ENCODE results near the gene ALAS2. TPM values are rescaled to one million over a fixed set of nuclear protein-coding genes. Genes with fewer than 3 reads are reported as not detected.

The ALAS2 gene
- total RNA-seq, 4 donors from 2014 or later: not detected

DNA sequence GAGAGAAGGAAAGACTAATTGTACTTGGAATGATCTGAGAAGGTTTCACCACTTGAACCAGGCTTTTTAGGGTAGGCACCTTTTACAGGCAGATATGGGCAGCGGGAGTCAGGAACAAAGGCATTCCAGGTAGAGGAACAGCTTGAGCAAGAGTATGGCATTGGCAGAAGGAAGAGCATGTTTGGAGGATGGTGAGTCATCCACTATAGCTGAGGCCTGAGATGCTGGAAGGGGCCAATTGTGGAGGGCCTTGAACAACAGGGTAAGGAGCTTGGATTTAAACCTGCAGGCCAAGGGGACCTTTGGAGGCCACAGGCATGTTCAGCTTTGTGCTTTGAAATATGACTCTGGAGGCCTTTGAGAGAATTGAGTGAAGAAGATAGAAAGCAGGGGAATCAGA, 69.0 kb downstream of the ALAS2 start:
- no peak for TF ChIP-seq POLR2A (IDR thresholded peaks at IDR 0.05)
- TF ChIP-seq, protein P1, sequence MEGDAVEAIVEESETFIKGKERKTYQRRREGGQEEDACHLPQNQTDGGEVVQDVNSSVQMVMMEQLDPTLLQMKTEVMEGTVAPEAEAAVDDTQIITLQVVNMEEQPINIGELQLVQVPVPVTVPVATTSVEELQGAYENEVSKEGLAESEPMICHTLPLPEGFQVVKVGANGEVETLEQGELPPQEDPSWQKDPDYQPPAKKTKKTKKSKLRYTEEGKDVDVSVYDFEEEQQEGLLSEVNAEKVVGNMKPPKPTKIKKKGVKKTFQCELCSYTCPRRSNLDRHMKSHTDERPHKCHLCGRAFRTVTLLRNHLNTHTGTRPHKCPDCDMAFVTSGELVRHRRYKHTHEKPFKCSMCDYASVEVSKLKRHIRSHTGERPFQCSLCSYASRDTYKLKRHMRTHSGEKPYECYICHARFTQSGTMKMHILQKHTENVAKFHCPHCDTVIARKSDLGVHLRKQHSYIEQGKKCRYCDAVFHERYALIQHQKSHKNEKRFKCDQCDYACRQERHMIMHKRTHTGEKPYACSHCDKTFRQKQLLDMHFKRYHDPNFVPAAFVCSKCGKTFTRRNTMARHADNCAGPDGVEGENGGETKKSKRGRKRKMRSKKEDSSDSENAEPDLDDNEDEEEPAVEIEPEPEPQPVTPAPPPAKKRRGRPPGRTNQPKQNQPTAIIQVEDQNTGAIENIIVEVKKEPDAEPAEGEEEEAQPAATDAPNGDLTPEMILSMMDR (IDR thresholded peaks at IDR 0.05): no peak
- DNase-seq (ENCODE audit: low spot score in 2 of 2): no peak
- intact Hi-C loops (cut with DNase I; ENCODE audit: low total_unique reads): no loop called here
- 53 to 100% methylated on average over 1 of the region's 1 CpG for WGBS, 2 donors
- H3K4me3 ChIP-seq (ENCODE audit: low read depth, poor library complexity, severe bottlenecking): no peak overlapping the region

Other genes starting within 250 kb of the ALAS2 start
- gene ITIH6, start 232.7 kb downstream of the ALAS2 start, total RNA-seq: under 1 TPM in 1 of 4 donors, not detected in 3; 0.06 TPM
- gene MAGED2, start 223.2 kb downstream of the ALAS2 start, total RNA-seq: 10 to 100 TPM; 59.6 to 85.2 (median 72.8) TPM
- gene TRO, start 110.2 kb downstream of the ALAS2 start, total RNA-seq: 1 to 10 TPM in 2 of 4 donors, under 1 TPM in 2; 0.08 to 2.8 (median 1.0) TPM
- under 1 TPM in 3 of 4 donors, not detected in 1; 0.19 to 0.52 (median 0.42) TPM for gene PFKFB1, start 36.8 kb downstream of the ALAS2 start, total RNA-seq
- 10 to 100 TPM; 17.9 to 25.2 (median 20.2) TPM for gene APEX2, start 30.6 kb downstream of the ALAS2 start, total RNA-seq
- not detected for gene PAGE2B, start 44.1 kb upstream of the ALAS2 start, total RNA-seq
- gene PAGE2, start 58.0 kb upstream of the ALAS2 start, total RNA-seq: not detected
- not detected for gene PAGE5, start 189.4 kb upstream of the ALAS2 start, total RNA-seq
- not detected for gene PAGE3, start 233.9 kb upstream of the ALAS2 start, total RNA-seq

Measured in lower leg skin (tissue), 4 donors.